Osteoblast (primary cell): ENCODE results near the gene ST6GALNAC2. TPM values are rescaled to one million over a fixed set of nuclear protein-coding genes. Genes with fewer than 3 reads are reported as not detected.

Experiments
- DNase-seq: peaks from one replicate; pipeline ENCODE4 v3.0.0; 2011; ENCODE audit warnings: low spot score, mixed read lengths; ENCODE audit not compliant: insufficient read length; ENCODE audit errors: missing footprints
- H2AFZ ChIP-seq: 2 replicates; pipeline ENCODE4 v1.6.0; 2011; ENCODE audit warnings: mild to moderate bottlenecking, low read length
- H3K27ac ChIP-seq: 2 replicates; pipeline ENCODE4 v1.5.1; 2011; ENCODE audit warnings: mild to moderate bottlenecking, low read depth, low read length, moderate library complexity
- H3K27me3 ChIP-seq: 2 replicates; pipeline ENCODE4 v1.6.0; 2012; ENCODE audit warnings: mild to moderate bottlenecking, control low read depth, inconsistent platforms, low read length, moderate library complexity; ENCODE audit not compliant: insufficient read depth
- H3K36me3 ChIP-seq: 2 replicates; pipeline ENCODE4 v1.5.1; 2011; ENCODE audit warnings: mild to moderate bottlenecking, low read length, control low read depth, moderate library complexity; ENCODE audit not compliant: insufficient read depth
- H3K4me1 ChIP-seq: 2 replicates; pipeline ENCODE4 v1.5.1; 2011; ENCODE audit warnings: mild to moderate bottlenecking, low read length, control low read depth, moderate library complexity; ENCODE audit not compliant: insufficient read depth
- H3K4me2 ChIP-seq: 2 replicates; pipeline ENCODE4 v1.6.0; 2011; ENCODE audit warnings: mild to moderate bottlenecking, low read length; ENCODE audit not compliant: insufficient read depth
- H3K4me3 ChIP-seq: fragments of 200-600 bp; sonication (generic); 3 replicates; pipeline ENCODE4 v1.5.1; 2012; ENCODE audit warnings: mild to moderate bottlenecking, low read length, inconsistent platforms; ENCODE audit not compliant: insufficient read depth
- H3K79me2 ChIP-seq: 2 replicates; pipeline ENCODE4 v1.6.0; 2012; ENCODE audit warnings: mild to moderate bottlenecking, low read length, control low read depth, inconsistent platforms; ENCODE audit not compliant: insufficient read depth
- H3K9me3 ChIP-seq: 2 replicates; pipeline ENCODE4 v1.5.1; 2011; ENCODE audit warnings: low read depth, low read length, control low read depth
- H4K20me1 ChIP-seq: 2 replicates; pipeline ENCODE4 v1.6.0; 2012; ENCODE audit warnings: mild to moderate bottlenecking, low read length, control low read depth; ENCODE audit not compliant: insufficient read depth
- CTCF ChIP-seq: IDR thresholded peaks from 2 replicates; pipeline ENCODE4 v1.5.1; 2011; ENCODE audit warnings: mild to moderate bottlenecking, low read depth, low read length, moderate library complexity; ENCODE audit errors: extremely low read depth
- total RNA-seq: library from RNA; depleted of rRNA; stranded (reverse); fragments of >200 nt; gene quantifications from 2 replicates; pipeline ENCODE4 v1.2.3, GENCODE V29; 2012

ST6GALNAC2 gene
- total RNA-seq, 1 donor = 0.36 TPM

- H3K27me3 ChIP-seq = no peaks in the 10 kb centered on the region
- no peaks in the 10 kb centered on the region for H3K79me2 ChIP-seq
- no peaks in the 10 kb centered on the region for H3K9me3 ChIP-seq
- H3K36me3 ChIP-seq = no peaks in the 10 kb centered on the region
- peaks cover 26% of the 10 kb centered on the region for H3K4me1 ChIP-seq
- no peaks in the 10 kb centered on the region for H4K20me1 ChIP-seq
- H2AFZ ChIP-seq = no peak overlapping the region
- no peak overlapping the region for H3K4me3 ChIP-seq
- H3K4me2 ChIP-seq = peak overlapping the region; percentile 38
- no peak for TF ChIP-seq CTCF
- DNase-seq = peak; percentile 44
- H3K27ac ChIP-seq = peak overlapping the region; percentile 14
These were observed 34.7 kb downstream of the ST6GALNAC2 start for GRCh38 chr17:76550712-76551615.

- Histone ChIP-seq H3K4me3 (no peak overlapping the region), H3K27ac (no peak overlapping the region), H3K27me3 (no peaks in the 10 kb centered on the region), H3K9me3 (no peaks in the 10 kb centered on the region), H2AFZ (no peak overlapping the region), H4K20me1 (no peaks in the 10 kb centered on the region), H3K4me1 (peaks cover 28% of the 10 kb centered on the region), H3K36me3 (no peaks in the 10 kb centered on the region), H3K4me2 (no peak overlapping the region), H3K79me2 (no peaks in the 10 kb centered on the region)
- no peak for DNase-seq
- TF ChIP-seq CTCF = no peak
These were observed 36.1 kb downstream of the ST6GALNAC2 start for GRCh38 chr17:76549539-76549938.

GRCh38 chr17:76549215-76549518 lies 36.5 kb downstream of the ST6GALNAC2 start:
- Histone ChIP-seq H2AFZ (no peak overlapping the region), H3K4me1 (peaks cover 28% of the 10 kb centered on the region), H3K36me3 (no peaks in the 10 kb centered on the region), H3K4me3 (no peak overlapping the region), H3K27me3 (no peaks in the 10 kb centered on the region), H3K79me2 (no peaks in the 10 kb centered on the region), H4K20me1 (no peaks in the 10 kb centered on the region), H3K27ac (no peak overlapping the region), H3K4me2 (no peak overlapping the region), H3K9me3 (no peaks in the 10 kb centered on the region)
- no peak for TF ChIP-seq CTCF
- no peak for DNase-seq

- H3K4me2 ChIP-seq = no peak overlapping the region
- no peak overlapping the region for H3K4me3 ChIP-seq
- H3K9me3 ChIP-seq = no peaks in the 10 kb centered on the region
- DNase-seq = peak; percentile 14
- no peak overlapping the region for H2AFZ ChIP-seq
- H3K36me3 ChIP-seq = no peaks in the 10 kb centered on the region
- H3K79me2 ChIP-seq = no peaks in the 10 kb centered on the region
- H3K27me3 ChIP-seq = no peaks in the 10 kb centered on the region
- no peak overlapping the region for H3K27ac ChIP-seq
- no peaks in the 10 kb centered on the region for H4K20me1 ChIP-seq
- H3K4me1 ChIP-seq = peaks cover 28% of the 10 kb centered on the region
- TF ChIP-seq CTCF = no peak
These were observed 37.1 kb downstream of the ST6GALNAC2 start for GRCh38 chr17:76548378-76549214.
